Measurements from ENCODE around the gene CHMP4A. TPM values are rescaled to one million over a fixed set of nuclear protein-coding genes. Genes with fewer than 3 reads are reported as not detected.

CHMP4A gene
- total RNA-seq, 1 donor from 2014 or later, result 33.1 TPM

- Histone ChIP-seq H3K4me1 (peaks cover 13% of the 10 kb centered on the region), H3K36me3 (peaks cover 34% of the 10 kb centered on the region), H3K4me3 (peak overlapping the region; percentile 56), H3K27ac (replicated peaks) (no peak overlapping the region), H3K27me3 (ENCODE audit: low read depth) (no peaks in the 10 kb centered on the region), H3K9me3 (replicated peaks) (no peaks in the 10 kb centered on the region)
- intact Hi-C loops (cut with micrococcal nuclease), result no loop called here
- TF ChIP-seq, protein P1, sequence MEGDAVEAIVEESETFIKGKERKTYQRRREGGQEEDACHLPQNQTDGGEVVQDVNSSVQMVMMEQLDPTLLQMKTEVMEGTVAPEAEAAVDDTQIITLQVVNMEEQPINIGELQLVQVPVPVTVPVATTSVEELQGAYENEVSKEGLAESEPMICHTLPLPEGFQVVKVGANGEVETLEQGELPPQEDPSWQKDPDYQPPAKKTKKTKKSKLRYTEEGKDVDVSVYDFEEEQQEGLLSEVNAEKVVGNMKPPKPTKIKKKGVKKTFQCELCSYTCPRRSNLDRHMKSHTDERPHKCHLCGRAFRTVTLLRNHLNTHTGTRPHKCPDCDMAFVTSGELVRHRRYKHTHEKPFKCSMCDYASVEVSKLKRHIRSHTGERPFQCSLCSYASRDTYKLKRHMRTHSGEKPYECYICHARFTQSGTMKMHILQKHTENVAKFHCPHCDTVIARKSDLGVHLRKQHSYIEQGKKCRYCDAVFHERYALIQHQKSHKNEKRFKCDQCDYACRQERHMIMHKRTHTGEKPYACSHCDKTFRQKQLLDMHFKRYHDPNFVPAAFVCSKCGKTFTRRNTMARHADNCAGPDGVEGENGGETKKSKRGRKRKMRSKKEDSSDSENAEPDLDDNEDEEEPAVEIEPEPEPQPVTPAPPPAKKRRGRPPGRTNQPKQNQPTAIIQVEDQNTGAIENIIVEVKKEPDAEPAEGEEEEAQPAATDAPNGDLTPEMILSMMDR (IDR thresholded peaks at IDR 0.05; ENCODE audit: borderline replicate concordance), result no peak
- no peak for DNase-seq
These were observed 40.9 kb downstream of the CHMP4A start for GRCh38 chr14:24172261-24172860.

GRCh38 chr14:24171422-24172260, 41.6 kb downstream of the CHMP4A start, which contains the start of gene REC8:
Gene REC8, plus strand, starts transcription at chr14:24172080. Its CDS starts 473 bp downstream, at chr14:24172553.
- Histone ChIP-seq H3K9me3 (replicated peaks) (no peaks in the 10 kb centered on the region), H3K4me3 (peak within 1 kb of the TSS; percentile 56), H3K27me3 (ENCODE audit: low read depth) (no peaks in the 10 kb centered on the region), H3K36me3 (peaks cover 34% of the 10 kb centered on the region), H3K4me1 (peaks cover 13% of the 10 kb centered on the region), H3K27ac (replicated peaks) (no peak within 1 kb of the TSS)
- TF ChIP-seq, protein P1 (IDR thresholded peaks at IDR 0.05; ENCODE audit: borderline replicate concordance), result no peak
- intact Hi-C loops (cut with micrococcal nuclease), result no loop called here
- DNase-seq, result peak; percentile 61

- DNase-seq, result no peak
- TF ChIP-seq, protein P1 (IDR thresholded peaks at IDR 0.05; ENCODE audit: borderline replicate concordance), result no peak
- H3K4me3 ChIP-seq, result no peak overlapping the region
- H3K9me3 ChIP-seq (replicated peaks), result no peaks in the 10 kb centered on the region
- intact Hi-C loops (cut with micrococcal nuclease), result no loop called here
- H3K36me3 ChIP-seq, result peaks cover 67% of the 10 kb centered on the region
- no peaks in the 10 kb centered on the region for H3K27me3 ChIP-seq (ENCODE audit: low read depth)
- H3K4me1 ChIP-seq, result peaks cover 34% of the 10 kb centered on the region
- no peak overlapping the region for H3K27ac ChIP-seq (replicated peaks)
These were observed 45.7 kb downstream of the CHMP4A start for GRCh38 chr14:24167469-24168114.

DNA sequence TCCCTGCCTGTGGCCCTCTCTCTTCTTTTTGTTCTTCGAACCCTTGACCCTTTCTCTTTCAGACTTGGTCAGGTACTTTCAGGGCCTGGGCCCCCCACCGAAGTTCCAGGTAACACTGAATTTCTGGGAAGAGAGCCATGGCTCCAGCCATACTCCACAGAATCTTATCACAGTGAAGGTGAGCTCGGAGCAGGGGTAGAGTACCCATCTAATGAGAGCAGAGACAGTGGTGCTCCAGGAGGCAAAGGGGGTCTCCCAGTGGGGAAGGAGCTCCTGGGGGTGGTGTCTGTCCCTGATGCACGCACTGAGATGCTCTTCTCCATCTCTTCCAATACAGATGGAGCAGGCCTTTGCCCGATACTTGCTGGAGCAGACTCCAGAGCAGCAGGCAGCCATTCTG, 47.5 kb downstream of the CHMP4A start:
- TF ChIP-seq, protein P1 (IDR thresholded peaks at IDR 0.05; ENCODE audit: borderline replicate concordance), result no peak
- intact Hi-C loops (cut with micrococcal nuclease), result no loop called here

GRCh38 chr14:24164518-24164991, 48.7 kb downstream of the CHMP4A start:
- H3K27ac ChIP-seq (replicated peaks), result no peak overlapping the region
- no peak overlapping the region for H3K4me3 ChIP-seq
- peaks cover 76% of the 10 kb centered on the region for H3K36me3 ChIP-seq
- TF ChIP-seq, protein P1 (IDR thresholded peaks at IDR 0.05; ENCODE audit: borderline replicate concordance), result no peak
- no peaks in the 10 kb centered on the region for H3K27me3 ChIP-seq (ENCODE audit: low read depth)
- DNase-seq, result no peak
- peaks cover 45% of the 10 kb centered on the region for H3K4me1 ChIP-seq
- H3K9me3 ChIP-seq (replicated peaks), result no peaks in the 10 kb centered on the region
- intact Hi-C loops (cut with micrococcal nuclease), result no loop called here

More for the DNA sequence above, 47.5 kb downstream of the CHMP4A start:
- H3K4me1 ChIP-seq, result peaks cover 39% of the 10 kb centered on the region
- no peaks in the 10 kb centered on the region for H3K9me3 ChIP-seq (replicated peaks)
- no peak overlapping the region for H3K4me3 ChIP-seq
- no peak for DNase-seq
- no peaks in the 10 kb centered on the region for H3K27me3 ChIP-seq (ENCODE audit: low read depth)
- H3K27ac ChIP-seq (replicated peaks), result no peak overlapping the region
- H3K36me3 ChIP-seq, result peaks cover 71% of the 10 kb centered on the region

All from left ventricle myocardium inferior (tissue), 1 donor.